TTC549 (cell line): Measurements from ENCODE around the gene CFAP73.
"Not testable (repeated sequence)": the region's sequence is repeated elsewhere in the genome, so short reads cannot be mapped to it uniquely, and the experiment has no call there.

Experiments
- FAIRE-seq: peaks from 2 replicates; lab custom pipeline; 2012; peaks lifted over from hg19 to GRCh38; lab: Jason Lieb, UNC

The CFAP73 gene

GRCh38 chr12:113149361-113150150 is at the start of gene CFAP73:
Gene CFAP73 (plus strand): TSS chr12:113149724. CDS start chr12:113149858, 134 bp downstream.
- no peak for FAIRE-seq

GRCh38 chr12:113099764-113100163 is 49.8 kb upstream of the CFAP73 start:
- no peak for FAIRE-seq

GRCh38 chr12:113101751-113102150 is 47.8 kb upstream of the CFAP73 start:
- FAIRE-seq = no peak

- FAIRE-seq = peak; percentile 37
Observed at GRCh38 chr12:113102811-113103210, 46.7 kb upstream of the CFAP73 start.

- FAIRE-seq = no peak
Observed at GRCh38 chr12:113103756-113104450, 45.6 kb upstream of the CFAP73 start.

GRCh38 chr12:113104953-113105510 is 44.5 kb upstream of the CFAP73 start:
- FAIRE-seq = no peak

- FAIRE-seq = no peak
Observed at GRCh38 chr12:113105606-113106271, 43.8 kb upstream of the CFAP73 start.

GRCh38 chr12:113106361-113106760 is 43.2 kb upstream of the CFAP73 start:
- no peak for FAIRE-seq

GRCh38 chr12:113108308-113108707 is 41.2 kb upstream of the CFAP73 start:
- no peak for FAIRE-seq

- FAIRE-seq = no peak
Observed at GRCh38 chr12:113109360-113109759, 40.2 kb upstream of the CFAP73 start.

GRCh38 chr12:113109872-113110599 is 39.5 kb upstream of the CFAP73 start:
- no peak for FAIRE-seq

- FAIRE-seq = no peak
Observed at GRCh38 chr12:113111247-113111646, 38.3 kb upstream of the CFAP73 start.

GRCh38 chr12:113112043-113112899 is 37.3 kb upstream of the CFAP73 start:
- FAIRE-seq = no peak

GRCh38 chr12:113113397-113113796 is 36.1 kb upstream of the CFAP73 start:
- FAIRE-seq = no peak

- FAIRE-seq = no peak
Observed at GRCh38 chr12:113114447-113115178, 34.9 kb upstream of the CFAP73 start.

- FAIRE-seq = no peak
Observed at GRCh38 chr12:113115455-113116126, 33.9 kb upstream of the CFAP73 start.

GRCh38 chr12:113116875-113117274 is 32.6 kb upstream of the CFAP73 start:
- no peak for FAIRE-seq

- not testable (repeated sequence) for FAIRE-seq
Observed at GRCh38 chr12:113117684-113118083, 31.8 kb upstream of the CFAP73 start.

- no peak for FAIRE-seq
Observed at GRCh38 chr12:113118142-113118541, 31.4 kb upstream of the CFAP73 start.
